ENCODE data around the gene COL20A1.
"Not testable (repeated sequence)": the region's sequence is repeated elsewhere in the genome, so short reads cannot be mapped to it uniquely, and the experiment has no call there.

The COL20A1 gene

GRCh38 chr20:63292904-63293303 lies at the start of gene COL20A1:
COL20A1 (plus strand) TSS chr20:63293186; CDS start chr20:63295108, 1,922 bp downstream.
- H3K27me3 Mint-ChIP-seq (ENCODE audit: low read depth) = peaks cover 9% of the 10 kb centered on the region
- H3K4me1 Mint-ChIP-seq (ENCODE audit: low read depth) = no peaks in the 10 kb centered on the region
- H3K9me3 Mint-ChIP-seq = no peaks in the 10 kb centered on the region
- H3K36me3 Mint-ChIP-seq (ENCODE audit: low read depth) = peaks cover 7% of the 10 kb centered on the region
- no peak within 1 kb of the TSS for H3K27ac Mint-ChIP-seq
- H3K4me3 Mint-ChIP-seq = no peak within 1 kb of the TSS

- no peaks in the 10 kb centered on the region for H3K27me3 Mint-ChIP-seq (ENCODE audit: low read depth)
- H3K4me3 Mint-ChIP-seq = no peak overlapping the region
- H3K9me3 Mint-ChIP-seq = no peaks in the 10 kb centered on the region
- H3K27ac Mint-ChIP-seq = no peak overlapping the region
- no peaks in the 10 kb centered on the region for H3K36me3 Mint-ChIP-seq (ENCODE audit: low read depth)
- no peaks in the 10 kb centered on the region for H3K4me1 Mint-ChIP-seq (ENCODE audit: low read depth)
Measured at GRCh38 chr20:63243604-63244247, 49.3 kb upstream of the COL20A1 start.

- Mint-ChIP-seq H3K9me3 (no peaks in the 10 kb centered on the region), H3K27ac (no peak overlapping the region), H3K27me3 (ENCODE audit: low read depth) (no peaks in the 10 kb centered on the region), H3K4me3 (no peak overlapping the region), H3K36me3 (ENCODE audit: low read depth) (no peaks in the 10 kb centered on the region), H3K4me1 (ENCODE audit: low read depth) (no peaks in the 10 kb centered on the region)
Measured at GRCh38 chr20:63244468-63244867, 48.5 kb upstream of the COL20A1 start.

GRCh38 chr20:63246490-63247288 lies 46.3 kb upstream of the COL20A1 start:
- H3K27ac Mint-ChIP-seq = no peak overlapping the region
- H3K36me3 Mint-ChIP-seq (ENCODE audit: low read depth) = no peaks in the 10 kb centered on the region
- H3K4me1 Mint-ChIP-seq (ENCODE audit: low read depth) = no peaks in the 10 kb centered on the region
- no peak overlapping the region for H3K4me3 Mint-ChIP-seq
- peaks cover 4% of the 10 kb centered on the region for H3K27me3 Mint-ChIP-seq (ENCODE audit: low read depth)
- H3K9me3 Mint-ChIP-seq = no peaks in the 10 kb centered on the region

GRCh38 chr20:63247671-63248228 lies 45.2 kb upstream of the COL20A1 start:
- Mint-ChIP-seq H3K4me3 (no peak overlapping the region), H3K36me3 (ENCODE audit: low read depth) (no peaks in the 10 kb centered on the region), H3K9me3 (no peaks in the 10 kb centered on the region), H3K27me3 (ENCODE audit: low read depth) (peaks cover 10% of the 10 kb centered on the region), H3K4me1 (ENCODE audit: low read depth) (no peaks in the 10 kb centered on the region), H3K27ac (no peak overlapping the region)

- H3K4me3 Mint-ChIP-seq = no peak overlapping the region
- no peaks in the 10 kb centered on the region for H3K36me3 Mint-ChIP-seq (ENCODE audit: low read depth)
- H3K27ac Mint-ChIP-seq = no peak overlapping the region
- no peaks in the 10 kb centered on the region for H3K9me3 Mint-ChIP-seq
- no peaks in the 10 kb centered on the region for H3K4me1 Mint-ChIP-seq (ENCODE audit: low read depth)
- H3K27me3 Mint-ChIP-seq (ENCODE audit: low read depth) = peaks cover 15% of the 10 kb centered on the region
Measured at GRCh38 chr20:63248835-63249591, 44.0 kb upstream of the COL20A1 start.

- Mint-ChIP-seq H3K27me3 (ENCODE audit: low read depth) (peaks cover 18% of the 10 kb centered on the region), H3K27ac (no peak overlapping the region), H3K4me3 (no peak overlapping the region)
Measured at GRCh38 chr20:63249891-63250290, 43.1 kb upstream of the COL20A1 start.

GRCh38 chr20:63251350-63251749 lies 41.6 kb upstream of the COL20A1 start:
- not testable (repeated sequence) for H3K27ac Mint-ChIP-seq; H3K4me1 Mint-ChIP-seq (ENCODE audit: low read depth); H3K9me3 Mint-ChIP-seq; H3K4me3 Mint-ChIP-seq; H3K36me3 Mint-ChIP-seq (ENCODE audit: low read depth)
- peaks cover 31% of the 10 kb centered on the region for H3K27me3 Mint-ChIP-seq (ENCODE audit: low read depth)

More at GRCh38 chr20:63249891-63250290, 43.1 kb upstream of the COL20A1 start:
- no peaks in the 10 kb centered on the region for H3K9me3 Mint-ChIP-seq
- H3K36me3 Mint-ChIP-seq (ENCODE audit: low read depth) = no peaks in the 10 kb centered on the region
- no peaks in the 10 kb centered on the region for H3K4me1 Mint-ChIP-seq (ENCODE audit: low read depth)

GRCh38 chr20:63252284-63252711 lies 40.7 kb upstream of the COL20A1 start:
- no peak overlapping the region for H3K4me3 Mint-ChIP-seq
- no peaks in the 10 kb centered on the region for H3K4me1 Mint-ChIP-seq (ENCODE audit: low read depth)
- H3K36me3 Mint-ChIP-seq (ENCODE audit: low read depth) = no peaks in the 10 kb centered on the region
- H3K27ac Mint-ChIP-seq = no peak overlapping the region
- H3K27me3 Mint-ChIP-seq (ENCODE audit: low read depth) = peaks cover 35% of the 10 kb centered on the region
- no peaks in the 10 kb centered on the region for H3K9me3 Mint-ChIP-seq

GRCh38 chr20:63253065-63253437 lies 39.9 kb upstream of the COL20A1 start:
- Mint-ChIP-seq H3K4me3 (no peak overlapping the region), H3K36me3 (ENCODE audit: low read depth) (no peaks in the 10 kb centered on the region), H3K27ac (no peak overlapping the region), H3K4me1 (ENCODE audit: low read depth) (no peaks in the 10 kb centered on the region), H3K27me3 (ENCODE audit: low read depth) (peaks cover 35% of the 10 kb centered on the region), H3K9me3 (no peaks in the 10 kb centered on the region)

GRCh38 chr20:63253438-63254231 lies 39.4 kb upstream of the COL20A1 start:
- Mint-ChIP-seq H3K9me3 (no peaks in the 10 kb centered on the region), H3K4me1 (ENCODE audit: low read depth) (no peaks in the 10 kb centered on the region), H3K27me3 (ENCODE audit: low read depth) (peaks cover 35% of the 10 kb centered on the region), H3K4me3 (no peak overlapping the region), H3K36me3 (ENCODE audit: low read depth) (no peaks in the 10 kb centered on the region), H3K27ac (no peak overlapping the region)

GRCh38 chr20:63254232-63254605 lies 38.8 kb upstream of the COL20A1 start, which contains the start of gene NKAIN4:
NKAIN4 (minus strand) TSS chr20:63254463; CDS start chr20:63254450, 13 bp downstream.
- Mint-ChIP-seq H3K4me3 (no peak within 1 kb of the TSS), H3K27me3 (ENCODE audit: low read depth) (peaks cover 35% of the 10 kb centered on the region), H3K27ac (no peak within 1 kb of the TSS), H3K36me3 (ENCODE audit: low read depth) (no peaks in the 10 kb centered on the region), H3K4me1 (ENCODE audit: low read depth) (no peaks in the 10 kb centered on the region), H3K9me3 (no peaks in the 10 kb centered on the region)

- Mint-ChIP-seq H3K4me3 (no peak overlapping the region), H3K36me3 (ENCODE audit: low read depth) (no peaks in the 10 kb centered on the region), H3K27me3 (ENCODE audit: low read depth) (peaks cover 35% of the 10 kb centered on the region)
Measured at GRCh38 chr20:63254606-63255384, 38.2 kb upstream of the COL20A1 start.

More at GRCh38 chr20:63254606-63255384, 38.2 kb upstream of the COL20A1 start:
- no peaks in the 10 kb centered on the region for H3K9me3 Mint-ChIP-seq
- H3K4me1 Mint-ChIP-seq (ENCODE audit: low read depth) = no peaks in the 10 kb centered on the region
- no peak overlapping the region for H3K27ac Mint-ChIP-seq

All from T-helper 1 cell treated with Interleukin-12 subunit alpha and Interleukin-12 subunit beta and Interleukin-4 antibody, amounts not matched to agents 30 μg/mL and 1 μg/mL, for 36 hours (primary cell).